Stimulated activated CD8-positive, alpha-beta memory T cell treated with anti-CD3 and anti-CD28 coated beads, Interleukin-12 subunit alpha, Interleukin-12 subunit beta, amount 100 ng/mL, for 24 hours (primary cell): ENCODE data around the gene ZC3H6.

ENCODE experiments used
- DNase-seq: peaks from one replicate; pipeline ENCODE4 v3.0.0-alpha.2; 2020; ENCODE audit errors: extremely low read depth

Gene ZC3H6

GRCh38 chr2:112275311-112275886 is at the start of gene ZC3H6:
Gene ZC3H6 (plus strand): TSS chr2:112275597. CDS start chr2:112275995, 398 bp downstream.
- peak; percentile 94 for DNase-seq

GRCh38 chr2:112229348-112229747 is 46.0 kb upstream of the ZC3H6 start:
- no peak for DNase-seq

- DNase-seq: no peak
These were observed 45.0 kb upstream of the ZC3H6 start for GRCh38 chr2:112230371-112230770.

- no peak for DNase-seq
These were observed 35.5 kb upstream of the ZC3H6 start for GRCh38 chr2:112239862-112240261.

GRCh38 chr2:112242384-112242783 is 33.0 kb upstream of the ZC3H6 start:
- DNase-seq: no peak

- DNase-seq: no peak
These were observed 32.2 kb upstream of the ZC3H6 start for GRCh38 chr2:112243233-112243632.

- DNase-seq: no peak
These were observed 30.5 kb upstream of the ZC3H6 start for GRCh38 chr2:112244854-112245253.

GRCh38 chr2:112251271-112251670 is 24.1 kb upstream of the ZC3H6 start:
- DNase-seq: no peak

- no peak for DNase-seq
These were observed 22.1 kb upstream of the ZC3H6 start for GRCh38 chr2:112253261-112253815.

GRCh38 chr2:112254466-112255240 is 20.7 kb upstream of the ZC3H6 start, which contains the start of gene ZC3H8:
Gene ZC3H8 (minus strand): TSS chr2:112255042. CDS start chr2:112254981, 61 bp downstream.
- DNase-seq: peak; percentile 89

GRCh38 chr2:112255875-112256274 is 19.5 kb upstream of the ZC3H6 start:
- DNase-seq: no peak

GRCh38 chr2:112256654-112257053 is 18.7 kb upstream of the ZC3H6 start:
- no peak for DNase-seq

- DNase-seq: no peak
These were observed 17.8 kb upstream of the ZC3H6 start for GRCh38 chr2:112257575-112257974.

- peak; percentile 54 for DNase-seq
These were observed 15.7 kb upstream of the ZC3H6 start for GRCh38 chr2:112259509-112260294.

- DNase-seq: no peak
These were observed 15.1 kb upstream of the ZC3H6 start for GRCh38 chr2:112260295-112260625.

- no peak for DNase-seq
These were observed 12.5 kb upstream of the ZC3H6 start for GRCh38 chr2:112262876-112263275.

- DNase-seq: no peak
These were observed 6.8 kb upstream of the ZC3H6 start for GRCh38 chr2:112268547-112268946.

GRCh38 chr2:112272669-112273068 is 2.7 kb upstream of the ZC3H6 start:
- DNase-seq: no peak

GRCh38 chr2:112273349-112273748 is 2.0 kb upstream of the ZC3H6 start:
- DNase-seq: no peak

GRCh38 chr2:112275887-112276773 is 733 bp downstream of the ZC3H6 start:
- peak; percentile 46 for DNase-seq

- no peak for DNase-seq
These were observed 1.6 kb downstream of the ZC3H6 start for GRCh38 chr2:112276954-112277353.
